Limb (tissue), 2 donors: ENCODE measurements around the gene FCN3.
A peak's percentile ranks its signal among the peaks of the same experiment; 100 is the strongest.
"Not testable (repeated sequence)": the region's sequence is repeated elsewhere in the genome, so short reads cannot be mapped to it uniquely, and the experiment has no call there.

Experiments used
- DNase-seq, 2 donors: peaks; one replicate each; pipeline ENCODE4 v3.0.0-alpha.2; 2016; ENCODE audit errors: extremely low spot score in 2 of 2

The FCN3 gene

GRCh38 chr1:27399251-27400025, 24.8 kb upstream of the FCN3 start:
- DNase-seq = peak in 1 of 2 donors; percentile 65

- no peak for DNase-seq
Observed at GRCh38 chr1:27398405-27399149, 24.0 kb upstream of the FCN3 start.

- no peak for DNase-seq
Observed at GRCh38 chr1:27397749-27398148, 23.1 kb upstream of the FCN3 start.

DNA sequence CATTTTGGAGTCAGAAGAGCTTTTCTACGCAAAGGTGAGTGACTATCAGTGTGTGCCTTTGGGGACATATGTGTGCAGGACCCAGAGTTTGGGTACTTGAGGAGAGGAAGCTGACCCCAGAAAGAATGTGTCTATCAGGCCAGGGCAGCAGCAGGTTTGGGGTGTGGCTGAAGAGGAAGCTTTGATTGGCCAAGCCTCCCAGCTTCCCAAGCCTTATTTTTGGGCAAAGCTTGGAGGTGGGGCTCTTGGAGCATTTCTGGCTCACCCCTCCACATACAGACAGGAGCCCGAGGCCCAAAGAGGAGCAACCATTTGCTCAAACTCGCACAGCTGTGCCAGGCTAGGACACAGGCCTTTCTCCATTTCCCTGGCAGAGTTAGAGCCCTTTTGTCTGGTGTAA, 22.5 kb upstream of the FCN3 start:
- no peak for DNase-seq

DNA sequence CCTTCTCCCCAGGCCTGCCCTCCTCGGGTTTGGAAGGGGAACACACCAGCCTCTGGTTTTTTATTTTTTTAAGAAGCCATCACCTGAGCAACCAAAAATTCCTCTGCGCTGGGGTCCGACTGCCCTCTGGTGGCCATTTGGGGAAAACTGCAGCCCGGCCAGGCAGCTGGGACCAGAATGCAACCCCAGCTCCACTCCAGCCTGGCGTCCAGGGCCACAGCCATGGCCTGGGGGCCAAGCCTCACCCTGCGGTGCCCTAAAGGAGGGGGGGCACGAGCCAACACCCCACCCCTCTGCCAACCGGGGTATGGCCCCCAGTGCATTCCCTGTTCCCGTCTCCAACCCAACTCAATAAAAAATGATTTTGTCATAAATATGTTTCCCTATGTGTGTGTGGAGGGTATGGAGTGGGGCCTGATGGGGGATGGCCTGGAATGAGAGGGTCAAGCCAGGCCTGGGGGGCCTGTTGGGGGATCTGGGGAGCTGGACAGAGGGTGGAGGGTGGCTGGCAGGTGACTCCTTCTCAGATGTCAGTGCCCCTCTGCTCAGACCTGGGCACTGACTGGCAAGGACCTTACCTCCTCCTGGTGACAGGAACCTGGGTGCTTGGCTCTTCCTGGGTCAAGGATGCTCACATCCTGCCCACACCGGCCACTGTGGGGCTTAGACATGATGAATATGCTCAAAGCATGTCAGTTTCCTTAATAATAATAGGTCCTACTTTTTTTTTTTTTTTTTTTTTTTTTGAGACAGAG, 21.0 kb upstream of the FCN3 start:
- peak; percentile 77 to 88 for DNase-seq

DNA sequence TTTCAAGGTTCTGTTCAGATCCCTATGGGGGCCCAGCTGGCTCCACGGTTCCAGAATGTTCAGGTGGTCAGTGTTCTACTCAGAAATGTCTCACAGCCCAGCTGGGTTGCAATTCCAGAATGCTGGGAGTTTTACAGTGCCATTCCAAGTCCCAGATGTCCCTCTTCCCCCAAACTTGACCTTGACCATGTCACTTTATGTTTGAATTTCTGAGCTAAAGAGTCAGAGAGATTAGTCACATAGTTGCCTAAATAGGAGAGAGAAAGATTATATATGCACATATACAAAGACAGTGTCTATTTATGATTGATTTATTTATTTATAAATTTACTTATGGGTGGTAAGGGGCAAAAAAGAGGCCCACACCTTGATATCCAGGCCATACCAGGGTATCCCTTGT, 20.3 kb upstream of the FCN3 start:
- DNase-seq = no peak

GRCh38 chr1:27394282-27394658, 19.6 kb upstream of the FCN3 start:
- DNase-seq = no peak

- DNase-seq = no peak
Observed at GRCh38 chr1:27393641-27394281, 19.1 kb upstream of the FCN3 start.

GRCh38 chr1:27392778-27393635, 18.4 kb upstream of the FCN3 start:
- DNase-seq = peak in 1 of 2 donors; percentile 53

GRCh38 chr1:27392096-27392777, 17.6 kb upstream of the FCN3 start, which contains the start of gene GPR3:
Gene GPR3, plus strand, starts transcription at chr1:27392622. Its CDS starts 1,177 bp downstream, at chr1:27393799.
- peak; percentile 93 to 95 for DNase-seq

GRCh38 chr1:27391511-27392095, 17.0 kb upstream of the FCN3 start:
- DNase-seq = peak in 1 of 2 donors; percentile 69

GRCh38 chr1:27388337-27389005, 13.8 kb upstream of the FCN3 start:
- peak in 1 of 2 donors; percentile 70 for DNase-seq

DNA sequence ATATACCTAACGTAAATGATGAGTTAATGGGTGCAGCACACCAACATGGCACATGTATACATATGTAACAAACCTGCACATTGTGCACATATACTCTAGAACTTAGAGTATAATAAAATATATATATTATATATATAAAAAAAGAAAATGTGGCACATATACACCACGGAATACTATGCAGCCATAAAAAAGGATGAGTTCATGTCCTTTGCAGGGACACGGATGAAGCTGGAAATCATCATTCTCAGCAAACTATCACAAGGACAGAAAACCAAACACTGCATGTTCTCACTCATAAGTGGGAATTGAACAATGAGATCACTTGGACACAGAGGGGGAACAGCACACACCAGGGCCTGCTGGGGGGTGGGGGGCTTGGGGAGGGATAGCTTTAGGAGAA, 10.2 kb upstream of the FCN3 start:
- not testable (repeated sequence) for DNase-seq

DNA sequence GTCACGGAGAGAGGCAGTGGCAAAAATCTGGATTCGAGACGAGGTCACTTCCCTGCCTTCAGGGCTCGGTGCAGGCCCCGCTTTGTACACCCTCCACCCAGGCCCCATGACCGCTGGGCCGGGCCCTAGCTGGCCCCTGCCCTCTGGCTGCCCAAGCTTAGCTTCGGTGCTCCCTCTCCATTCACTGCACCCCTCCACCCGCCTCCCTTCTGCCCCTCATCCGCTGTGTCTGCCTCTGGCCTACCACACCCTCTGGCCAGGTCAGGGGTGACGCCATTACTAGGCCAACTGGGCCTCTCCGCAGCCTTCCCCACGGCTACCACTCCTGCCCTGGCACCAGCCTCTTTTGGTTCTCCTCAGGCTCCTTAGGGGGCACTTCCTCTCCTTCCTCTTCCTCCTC, 9.0 kb upstream of the FCN3 start:
- no peak for DNase-seq

GRCh38 chr1:27383039-27383605, 8.5 kb upstream of the FCN3 start, which contains the start of gene CD164L2:
Gene CD164L2, minus strand, starts transcription at chr1:27383333. Its CDS starts 94 bp downstream, at chr1:27383239.
- DNase-seq = peak in 1 of 2 donors; percentile 51

DNA sequence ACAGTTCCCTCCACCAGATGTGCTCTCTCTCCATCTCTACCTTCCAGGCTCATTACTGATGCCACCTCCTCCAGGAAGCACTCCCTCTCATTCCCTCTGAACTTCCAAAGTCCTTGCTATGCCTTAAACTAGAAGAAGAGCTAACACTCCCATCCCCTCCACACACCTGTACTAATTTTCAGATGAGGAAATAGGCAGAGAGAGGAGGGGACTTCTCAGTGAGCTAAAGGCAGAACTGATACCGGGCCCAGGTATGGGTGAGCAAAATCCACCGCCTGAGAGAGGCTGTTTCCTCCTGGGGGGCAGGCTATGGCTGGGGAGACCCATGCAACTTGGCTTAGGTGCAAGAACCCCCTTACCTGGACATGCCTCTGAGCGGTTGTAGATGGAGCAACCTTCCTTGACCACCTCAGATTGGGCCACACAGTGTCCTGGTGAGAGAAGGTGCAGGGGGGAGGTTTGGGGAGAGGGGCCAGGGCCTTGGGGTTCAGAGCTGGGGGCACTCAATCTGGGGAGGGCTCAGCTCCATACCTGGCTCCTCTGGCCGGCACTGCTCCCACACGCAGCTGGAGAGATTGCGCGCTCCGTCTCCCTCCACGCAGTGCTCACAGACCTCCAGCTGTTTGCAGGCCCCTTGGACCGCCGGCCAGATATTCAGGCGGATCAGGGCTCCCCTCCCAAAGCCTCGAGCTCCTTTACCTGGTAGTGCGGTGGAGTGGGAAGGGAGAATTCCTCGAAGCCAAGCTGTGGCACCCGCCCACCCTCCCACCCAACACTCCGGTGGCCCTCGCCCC, 7.5 kb upstream of the FCN3 start:
- no peak for DNase-seq
